SK-N-SH (cell line): ENCODE data around the gene DDX24.

Experiments used
- CTCF ChIP-seq: fragments of 200-600 bp; sonication (generic); IDR thresholded peaks from 2 replicates; pipeline ENCODE4 v1.6.1; 2017; ENCODE audit warnings: antibody characterized with exemption, mild to moderate bottlenecking, moderate library complexity
- RAD21 ChIP-seq: IDR thresholded peaks from 2 replicates; pipeline ENCODE4 v1.6.1; 2012; ENCODE audit warnings: mild to moderate bottlenecking, low read length
- RCOR1 ChIP-seq: fragments of 150-350 bp; IDR thresholded peaks from 2 replicates; pipeline ENCODE4 v1.6.1; 2017; ENCODE audit warnings: antibody characterized with exemption, low read length
- REST ChIP-seq: IDR thresholded peaks from 2 replicates; pipeline ENCODE4 v1.6.1; 2012; ENCODE audit warnings: mild to moderate bottlenecking, low read depth, low read length, moderate library complexity
- SIN3A ChIP-seq: IDR thresholded peaks from 2 replicates; pipeline ENCODE4 v1.6.1; 2012; ENCODE audit warnings: low read depth, mild to moderate bottlenecking, low read length, moderate library complexity, borderline replicate concordance
- TAF1 ChIP-seq: IDR thresholded peaks from 2 replicates; pipeline ENCODE4 v1.6.1; 2012; ENCODE audit warnings: low read depth, mild to moderate bottlenecking, low read length, moderate library complexity, borderline replicate concordance

- TF ChIP-seq RAD21 (no peak), SIN3A (no peak), TAF1 (no peak), CTCF (no peak), RCOR1 (no peak), REST (no peak)
Measured at GRCh38 chr14:94100847-94101246, 19.8 kb upstream of the DDX24 start.
